Astrocyte of the spinal cord (primary cell): ENCODE data around the gene BPTF.
"Not testable (repeated sequence)": the region's sequence is repeated elsewhere in the genome, so short reads cannot be mapped to it uniquely, and the experiment has no call there.

Experiments used
- DNase-seq: peaks from one replicate; pipeline ENCODE4 v3.0.0; 2011; ENCODE audit warnings: low read depth, low spot score
- H3K4me3 ChIP-seq: 2 replicates; pipeline ENCODE4 v1.5.1; 2011; ENCODE audit warnings: low read depth, mild to moderate bottlenecking, low read length, moderate library complexity
- in situ Hi-C: cut with HindIII; loops from 2 replicates; pipeline ENCODE4 v1.10.0; 2017; ENCODE audit warnings: low sequenced_read_pairs
- TF ChIP-seq, protein P1 (sequence below): IDR thresholded peaks from 2 replicates; pipeline ENCODE4 v1.5.1; 2012; ENCODE audit warnings: low read depth, mild to moderate bottlenecking, low read length, inconsistent platforms

The BPTF gene

DNA sequence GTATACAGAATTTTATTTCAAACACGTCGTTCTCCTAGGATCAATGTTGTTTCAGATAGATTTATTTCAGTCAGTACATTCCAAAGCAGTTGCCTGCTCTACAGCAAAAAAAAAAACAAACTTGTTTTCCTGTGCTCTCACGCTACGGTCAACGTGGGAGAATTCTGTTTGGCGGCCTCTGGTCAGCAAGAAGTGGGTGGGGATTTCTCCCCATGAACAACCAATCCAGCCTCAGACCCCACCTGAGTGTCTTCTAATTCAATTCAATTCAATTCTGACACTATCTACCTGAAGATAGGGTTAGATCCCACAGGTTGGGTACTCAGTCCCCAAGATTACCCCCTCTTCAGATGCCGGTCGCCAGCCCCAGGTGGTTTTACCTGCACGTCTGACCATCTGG lies 148.9 kb downstream of the BPTF start:
- no peak overlapping the region for H3K4me3 ChIP-seq
- TF ChIP-seq, protein P1, sequence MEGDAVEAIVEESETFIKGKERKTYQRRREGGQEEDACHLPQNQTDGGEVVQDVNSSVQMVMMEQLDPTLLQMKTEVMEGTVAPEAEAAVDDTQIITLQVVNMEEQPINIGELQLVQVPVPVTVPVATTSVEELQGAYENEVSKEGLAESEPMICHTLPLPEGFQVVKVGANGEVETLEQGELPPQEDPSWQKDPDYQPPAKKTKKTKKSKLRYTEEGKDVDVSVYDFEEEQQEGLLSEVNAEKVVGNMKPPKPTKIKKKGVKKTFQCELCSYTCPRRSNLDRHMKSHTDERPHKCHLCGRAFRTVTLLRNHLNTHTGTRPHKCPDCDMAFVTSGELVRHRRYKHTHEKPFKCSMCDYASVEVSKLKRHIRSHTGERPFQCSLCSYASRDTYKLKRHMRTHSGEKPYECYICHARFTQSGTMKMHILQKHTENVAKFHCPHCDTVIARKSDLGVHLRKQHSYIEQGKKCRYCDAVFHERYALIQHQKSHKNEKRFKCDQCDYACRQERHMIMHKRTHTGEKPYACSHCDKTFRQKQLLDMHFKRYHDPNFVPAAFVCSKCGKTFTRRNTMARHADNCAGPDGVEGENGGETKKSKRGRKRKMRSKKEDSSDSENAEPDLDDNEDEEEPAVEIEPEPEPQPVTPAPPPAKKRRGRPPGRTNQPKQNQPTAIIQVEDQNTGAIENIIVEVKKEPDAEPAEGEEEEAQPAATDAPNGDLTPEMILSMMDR: no peak
- DNase-seq: no peak
- in situ Hi-C loops: no loop called here

DNA sequence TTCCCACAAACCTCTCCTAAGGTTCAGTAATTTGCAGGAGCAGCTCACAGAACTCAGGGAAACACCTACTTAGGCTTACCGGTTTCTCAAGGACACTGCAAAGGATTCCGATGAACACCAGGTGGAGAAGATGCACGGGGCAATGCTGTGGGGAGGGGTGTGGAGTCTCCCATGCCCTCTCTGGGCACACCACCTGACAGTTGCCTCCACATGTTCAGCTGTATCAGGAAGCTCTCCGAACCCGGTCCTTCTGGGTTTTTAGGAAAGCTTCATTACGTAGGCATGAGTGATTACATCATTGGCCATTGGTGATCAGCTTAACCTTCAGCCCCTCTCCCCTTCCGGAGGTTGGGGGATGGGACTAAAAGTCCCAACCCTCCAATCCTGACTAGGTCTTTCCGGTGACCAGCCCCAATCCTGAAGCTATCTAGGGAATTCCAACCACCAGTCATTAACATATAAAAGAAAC lies 149.3 kb downstream of the BPTF start:
- no peak for DNase-seq
- in situ Hi-C loops: no loop called here
- no peak overlapping the region for H3K4me3 ChIP-seq
- TF ChIP-seq, protein P1: no peak

GRCh38 chr17:67976306-67976705 lies 151.0 kb downstream of the BPTF start:
- in situ Hi-C loops, H3K4me3 ChIP-seq, DNase-seq: not testable (repeated sequence)

- DNase-seq: no peak
- in situ Hi-C loops: no loop called here
- H3K4me3 ChIP-seq: no peak overlapping the region
- TF ChIP-seq, protein P1: no peak
These were observed 155.2 kb downstream of the BPTF start for GRCh38 chr17:67980456-67980855.

GRCh38 chr17:67980883-67981282 lies 155.6 kb downstream of the BPTF start:
- H3K4me3 ChIP-seq, in situ Hi-C loops, DNase-seq: not testable (repeated sequence)

DNA sequence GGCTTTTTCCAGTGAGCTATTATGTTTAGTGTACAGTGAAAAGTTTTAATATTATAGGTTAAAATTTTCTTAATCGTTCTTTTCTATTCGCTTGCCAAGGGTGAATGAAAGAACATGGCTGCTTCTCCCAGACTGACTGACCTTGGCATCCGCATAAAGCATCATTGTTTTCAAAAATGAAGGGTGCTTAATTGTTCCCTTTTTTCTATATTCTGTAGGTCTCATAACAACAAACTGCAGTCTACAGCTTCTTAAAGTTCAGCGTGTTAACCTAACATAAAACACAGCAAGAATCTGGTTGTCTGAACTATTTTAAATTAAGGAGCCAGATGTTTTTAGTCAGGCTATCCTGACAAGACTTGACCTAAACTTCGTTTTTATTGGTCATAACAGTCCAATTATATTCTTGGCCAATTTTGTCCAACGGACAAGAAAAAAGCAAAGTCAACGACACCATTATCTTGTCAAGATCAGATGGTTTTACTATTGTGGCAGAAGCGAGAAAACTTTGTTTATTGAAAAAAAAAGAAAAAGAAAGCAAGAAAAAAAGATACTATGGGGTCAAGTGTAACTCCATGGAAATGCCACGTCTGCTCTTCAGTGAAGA lies 156.8 kb downstream of the BPTF start:
- in situ Hi-C loops: no loop called here
- TF ChIP-seq, protein P1: no peak
- no peak overlapping the region for H3K4me3 ChIP-seq
- no peak for DNase-seq

- TF ChIP-seq, protein P1: no peak
- in situ Hi-C loops: no loop called here
- no peak overlapping the region for H3K4me3 ChIP-seq
- no peak for DNase-seq
These were observed 157.5 kb downstream of the BPTF start for GRCh38 chr17:67982686-67983382.
